ENCODE measurements around the gene BUD23. TPM values are rescaled to one million over a fixed set of nuclear protein-coding genes. Genes with fewer than 3 reads are reported as not detected.

Gene BUD23
- total and polyA plus RNA-seq, 2 donors (not counting 3 experiments of a cell fraction or from before 2014, with no cell fraction given) = 62.1 to 64.6 TPM

- H3K79me2 ChIP-seq (ENCODE audit: control insufficient read depth, insufficient read depth, low read length) = peaks cover 26% of the 10 kb centered on the region
- H4K20me1 ChIP-seq (replicated peaks; ENCODE audit: control insufficient read depth, extremely low read depth, insufficient read depth, low read length) = no peaks in the 10 kb centered on the region
- no peak overlapping the region for H3K4me3 ChIP-seq (replicated peaks in 1 of 3; ENCODE audit: insufficient read depth in 1 of 3, low read depth in 1 of 3, low read length in 3 of 3)
- DNase-seq (ENCODE audit: low read depth, low spot score) (no peak), FAIRE-seq (no peak)
- H2AFZ ChIP-seq (ENCODE audit: low read depth, low read length) = no peak overlapping the region
- no peaks in the 10 kb centered on the region for H3K9me3 ChIP-seq (replicated peaks; ENCODE audit: control insufficient read depth, insufficient read depth, low read length)
- no peaks in the 10 kb centered on the region for H3K27me3 ChIP-seq (ENCODE audit: control insufficient read depth in 2 of 2, insufficient read depth in 2 of 2, low read length in 2 of 2)
- H3K4me1 ChIP-seq (ENCODE audit: control insufficient read depth, extremely low read depth, insufficient read depth, low read length) = peaks cover 9% of the 10 kb centered on the region
- ChIA-PET CTCF (interaction anchor here (0.9 to 3.5 kb wide), 6 partner anchors 8 to 100 kb away, joined by 4 to 25 read pairs (median 10); partner anchors contain the start of gene STX1A), POLR2A (no interaction called here)
- no peak overlapping the region for H3K27ac ChIP-seq (ENCODE audit: insufficient read depth, low read depth, low read length)
- BruUV-seq (replicated peaks) = no TSS peak
- H3K9me1 ChIP-seq (replicated peaks; ENCODE audit: control insufficient read depth, extremely low read depth, insufficient read depth, low read length) = no peaks in the 10 kb centered on the region
- intact Hi-C loops (cut with micrococcal nuclease) = loop anchor here (1.0 kb wide), 1 partner anchor 12 kb away; no protein-coding TSS in a partner anchor
- H3K36me3 ChIP-seq (ENCODE audit: control insufficient read depth in 2 of 2, extremely low read depth in 1 of 2, insufficient read depth in 2 of 2, low read length in 2 of 2) = peaks cover 0 to 5% of the 10 kb centered on the region in 2 experiments
- no peak overlapping the region for H3K9ac ChIP-seq (replicated peaks; ENCODE audit: extremely low read depth, insufficient read depth, low read length)
- no peak overlapping the region for H3K4me2 ChIP-seq (ENCODE audit: insufficient read depth, low read length)
- dilution Hi-C loops (cut with MboI; ENCODE audit: extremely low pct_ligation_motif_present, low sequenced_read_pairs) = no loop called here
- TF ChIP-seq MAX (IDR thresholded peaks at IDR 0.05; ENCODE audit: insufficient read depth, insufficient read length) (no peak), JUN (IDR thresholded peaks at IDR 0.05; ENCODE audit: borderline replicate concordance, insufficient read depth, insufficient read length, low read depth) (no peak)
Measured at GRCh38 chr7:73706126-73707044, 23.0 kb downstream of the BUD23 start.

GRCh38 chr7:73707045-73707631, 23.7 kb downstream of the BUD23 start:
- CTCF ChIA-PET = interaction anchor here (0.5 to 3.5 kb wide), 7 partner anchors 9 to 101 kb away, joined by 4 to 25 read pairs (median 5); partner anchors contain the start of gene STX1A
- TF ChIP-seq FOS (IDR thresholded peaks at IDR 0.05; ENCODE audit: borderline replicate concordance, insufficient read depth, low read length) (no peak), POLR2A (IDR thresholded peaks at IDR 0.05; ENCODE audit: low read depth, low read length) (no peak), MYC (IDR thresholded peaks at IDR 0.05; ENCODE audit: low read depth, low read length) (no peak), GATA2 (IDR thresholded peaks at IDR 0.05; ENCODE audit: insufficient read depth, insufficient read length, low read depth, low read length) (no peak)
- dilution Hi-C loops (cut with MboI; ENCODE audit: extremely low pct_ligation_motif_present, low sequenced_read_pairs) (no loop called here), intact Hi-C loops (cut with micrococcal nuclease) (loop anchor here (1.0 kb wide), 1 partner anchor 11 kb away; no protein-coding TSS in a partner anchor)
- Histone ChIP-seq H4K20me1 (replicated peaks; ENCODE audit: control insufficient read depth, extremely low read depth, insufficient read depth, low read length) (no peaks in the 10 kb centered on the region), H3K79me2 (ENCODE audit: control insufficient read depth, insufficient read depth, low read length) (peaks cover 33% of the 10 kb centered on the region), H3K27ac (ENCODE audit: insufficient read depth, low read depth, low read length) (no peak overlapping the region), H2AFZ (ENCODE audit: low read depth, low read length) (no peak overlapping the region), H3K9ac (replicated peaks; ENCODE audit: extremely low read depth, insufficient read depth, low read length) (no peak overlapping the region), H3K36me3 (ENCODE audit: control insufficient read depth in 2 of 2, extremely low read depth in 1 of 2, insufficient read depth in 2 of 2, low read length in 2 of 2) (peaks cover 0 to 2% of the 10 kb centered on the region in 2 experiments), H3K9me1 (replicated peaks; ENCODE audit: control insufficient read depth, extremely low read depth, insufficient read depth, low read length) (no peaks in the 10 kb centered on the region), H3K27me3 (ENCODE audit: control insufficient read depth in 2 of 2, insufficient read depth in 2 of 2, low read length in 2 of 2) (no peaks in the 10 kb centered on the region), H3K9me3 (replicated peaks; ENCODE audit: control insufficient read depth, insufficient read depth, low read length) (no peaks in the 10 kb centered on the region), H3K4me3 (replicated peaks in 1 of 3; ENCODE audit: insufficient read depth in 1 of 3, low read depth in 1 of 3, low read length in 3 of 3) (no peak overlapping the region), H3K4me1 (ENCODE audit: control insufficient read depth, extremely low read depth, insufficient read depth, low read length) (peaks cover 9% of the 10 kb centered on the region), H3K4me2 (ENCODE audit: insufficient read depth, low read length) (no peak overlapping the region)
- no TSS peak for BruUV-seq (replicated peaks)
- DNase-seq (ENCODE audit: low read depth, low spot score) (no peak), FAIRE-seq (peak; percentile 55)
- POLR2A ChIA-PET = no interaction called here

Data from endothelial cell of umbilical vein (primary cell).